GM10248 (cell line): ENCODE data around the gene SPA17.

Experiments
- CTCF ChIA-PET: fragments of 300-600 bp; sonication (Branson Sonifier 250); formaldehyde crosslinking; extraction: SDS; loops from one replicate; lab custom pipeline; 2021; ENCODE audit warnings: antibody characterized with exemption; lab: Yijun Ruan, JAX
- POLR2A ChIA-PET: fragments of 350-650 bp; sonication (Branson Sonifier 250); formaldehyde crosslinking; extraction: SDS; loops from one replicate; lab custom pipeline; 2020; ENCODE audit warnings: antibody characterized with exemption; lab: Yijun Ruan, JAX
- DNase-seq: peaks from one replicate; pipeline ENCODE4 v3.0.0; 2012; ENCODE audit errors: extremely low spot score
- CTCF ChIP-seq: IDR thresholded peaks from 2 replicates; pipeline ENCODE4 v1.5.1; 2012; ENCODE audit warnings: mild to moderate bottlenecking, low read depth; ENCODE audit errors: extremely low read depth, missing control alignments, control extremely low read depth

The SPA17 gene

GRCh38 chr11:124746621-124747243, 73.0 kb downstream of the SPA17 start:
- peak; percentile 82 for TF ChIP-seq CTCF
- peak; percentile 92 for DNase-seq
- ChIA-PET CTCF (interaction anchor here (0.8 to 17.5 kb wide), 26 partner anchors 9 to 395 kb away, joined by 3 to 183 read pairs (median 4); partner anchors contain the start of gene ESAM), POLR2A (no interaction called here)
